HG03060 (cell line): ENCODE measurements around the gene CFAP20DC.
A peak's percentile ranks its signal among the peaks of the same experiment; 100 is the strongest.
"Not testable (repeated sequence)": the region's sequence is repeated elsewhere in the genome, so short reads cannot be mapped to it uniquely, and the experiment has no call there.

Experiments used
- ATAC-seq: cut with Tn5 transposase; IDR thresholded peaks from one replicate; pipeline ENCODE4 v1.9.1; 2021; ENCODE audit warnings: low read depth, moderate number of reproducible peaks; ENCODE audit not compliant: unreplicated experiment

The CFAP20DC gene

DNA sequence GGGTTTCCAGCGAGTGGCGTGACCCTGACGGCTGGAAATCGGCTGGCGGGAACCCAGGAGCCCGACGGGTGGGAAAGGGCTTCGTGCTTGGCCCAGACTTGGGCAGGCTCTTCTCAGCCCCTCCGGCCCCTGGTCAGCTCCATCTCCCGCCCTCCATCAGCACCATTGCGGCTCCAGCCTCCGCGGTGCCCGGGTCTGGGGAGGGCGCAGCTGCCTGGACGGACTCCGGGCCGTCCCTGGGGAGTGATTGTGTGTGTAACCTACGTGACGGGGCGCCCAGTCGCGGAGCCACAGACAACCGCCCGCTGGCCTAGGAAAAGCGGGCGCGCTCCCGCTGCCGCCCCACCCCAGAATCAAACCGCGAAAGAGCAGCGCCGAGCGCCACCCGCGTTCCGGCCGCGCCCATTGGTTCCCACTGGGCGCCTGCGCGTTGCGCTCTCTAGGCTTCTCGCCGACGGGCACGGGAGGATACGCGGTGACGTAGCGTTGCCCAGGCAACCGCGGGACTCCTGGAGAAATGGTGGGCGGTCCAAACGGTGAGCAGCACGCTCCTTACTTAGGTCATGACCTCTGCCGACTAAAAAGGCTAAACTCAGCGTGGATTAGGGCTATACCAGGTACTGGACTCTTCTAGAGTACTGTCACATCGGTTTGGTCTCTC, at the start of gene CFAP20DC:
CFAP20DC (minus strand) TSS at position 355 of the 661 bp plus-strand sequence. CDS start 394 bp downstream, outside the sequence.
- peak; percentile 94 for ATAC-seq

DNA sequence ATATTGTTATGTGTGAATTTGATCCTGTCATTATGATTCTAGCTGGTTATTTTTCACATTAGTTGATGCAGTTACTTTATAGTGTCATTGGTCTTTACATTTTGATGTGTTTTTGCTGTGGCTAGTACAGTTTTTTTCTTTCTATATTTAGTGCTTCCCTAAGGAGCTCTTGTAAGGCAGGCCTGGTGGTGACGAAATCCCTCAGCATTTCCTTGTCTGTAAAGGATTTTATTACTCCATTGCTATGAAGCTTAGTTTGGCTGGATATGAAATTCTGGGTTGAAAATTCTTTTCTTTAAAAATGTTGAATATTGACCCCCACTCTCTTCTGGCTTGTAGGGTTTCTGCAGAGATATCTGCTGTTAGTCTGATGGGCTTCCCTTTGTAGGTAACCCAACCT, 48.7 kb upstream of the CFAP20DC start:
- ATAC-seq, result not testable (repeated sequence)

DNA sequence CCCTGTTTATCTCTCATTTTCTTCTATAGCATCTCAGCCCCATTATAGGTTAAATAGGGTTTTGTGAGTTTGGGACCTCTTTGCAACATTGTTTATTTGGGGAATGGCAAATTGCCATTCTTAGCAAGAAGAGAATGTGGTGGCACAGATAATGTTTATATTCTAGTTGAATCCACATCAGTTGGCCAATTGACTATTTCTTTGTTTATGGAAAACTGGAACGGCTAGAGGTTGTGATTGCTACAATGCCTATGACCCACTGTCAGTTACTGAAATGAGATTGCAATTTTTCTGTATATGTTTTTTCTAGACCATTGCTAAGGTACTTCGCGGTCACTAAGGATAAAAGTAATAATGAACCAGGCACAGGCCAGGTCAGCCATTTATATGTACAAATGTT, 44.6 kb upstream of the CFAP20DC start:
- no peak for ATAC-seq

DNA sequence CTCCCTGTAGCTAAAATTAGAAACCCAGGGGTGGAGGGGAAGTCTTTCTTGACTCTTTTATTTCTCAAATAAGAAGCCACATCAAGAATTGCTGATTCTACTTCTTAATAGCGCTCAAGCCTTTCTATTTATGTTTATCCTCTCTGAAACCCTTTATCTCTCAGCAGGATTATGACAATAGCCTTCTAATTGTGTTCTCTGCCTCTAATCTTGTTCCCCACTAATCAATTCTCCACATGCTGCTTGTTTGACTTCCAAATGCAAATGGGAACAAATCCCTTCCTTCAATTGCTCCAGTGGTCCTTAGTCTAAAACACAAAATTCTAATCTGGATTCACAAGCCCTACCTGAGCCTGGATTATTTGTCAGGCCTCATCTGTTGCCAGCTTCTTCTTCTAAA, 43.7 kb upstream of the CFAP20DC start:
- ATAC-seq, result no peak

- no peak for ATAC-seq
Observed at GRCh38 chr3:59088761-59089160, 38.9 kb upstream of the CFAP20DC start.

GRCh38 chr3:59085976-59086375, 36.2 kb upstream of the CFAP20DC start:
- no peak for ATAC-seq

DNA sequence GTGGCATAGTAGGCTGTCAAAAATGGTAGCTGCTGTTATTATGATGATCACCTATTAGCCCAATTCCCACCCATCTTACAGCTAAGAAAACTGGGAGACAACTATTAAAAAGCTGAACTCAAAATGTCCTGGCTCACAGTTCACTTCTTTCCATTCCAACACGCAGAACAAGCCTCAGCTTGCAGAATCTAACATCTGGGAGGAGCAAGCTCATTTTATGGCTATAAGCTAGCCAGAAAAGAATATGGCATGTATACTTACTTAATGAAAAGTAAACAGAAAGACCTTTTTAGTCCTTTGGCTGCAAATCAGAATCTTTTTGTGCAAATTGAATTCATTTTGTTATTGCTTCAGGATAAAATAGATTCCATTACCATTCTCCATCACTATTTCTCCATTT, 34.8 kb upstream of the CFAP20DC start:
- ATAC-seq, result no peak

DNA sequence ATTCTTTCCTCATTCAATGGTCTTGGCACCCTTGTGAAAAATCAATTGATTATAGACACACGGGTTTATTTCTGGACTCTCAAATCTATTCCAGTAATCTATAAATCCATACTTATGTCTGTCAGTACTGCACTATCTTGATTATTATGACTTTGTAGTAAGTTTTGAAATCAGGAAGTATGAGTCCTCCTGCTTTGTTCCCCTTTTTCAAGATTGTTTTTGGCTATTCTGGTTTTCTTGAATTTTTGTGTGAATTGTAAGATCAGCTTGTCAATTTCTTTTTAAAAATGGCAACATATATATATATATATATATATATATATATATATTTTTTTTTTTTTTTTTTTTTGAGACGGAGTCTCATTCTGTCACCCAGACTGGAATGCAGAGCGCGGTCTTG, 32.3 kb upstream of the CFAP20DC start:
- no peak for ATAC-seq

DNA sequence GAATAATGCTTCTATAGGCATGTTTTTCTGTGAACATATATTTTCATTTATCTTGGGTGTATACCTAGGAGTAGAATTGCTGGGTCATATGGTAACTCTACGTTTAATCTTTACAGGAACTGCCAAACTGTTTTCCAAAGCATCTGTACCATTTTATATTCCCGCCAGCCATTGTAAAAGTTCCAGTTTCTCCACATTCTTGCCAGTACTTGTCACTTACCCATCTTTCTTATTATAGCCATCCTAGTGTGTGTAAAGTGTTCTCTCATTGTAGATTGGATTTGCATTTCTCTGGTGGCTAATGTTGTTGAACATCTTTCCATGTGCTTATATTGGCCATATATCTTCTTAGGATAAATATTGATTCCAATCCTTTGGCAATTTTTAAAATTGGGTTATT, 31.2 kb upstream of the CFAP20DC start:
- no peak for ATAC-seq

DNA sequence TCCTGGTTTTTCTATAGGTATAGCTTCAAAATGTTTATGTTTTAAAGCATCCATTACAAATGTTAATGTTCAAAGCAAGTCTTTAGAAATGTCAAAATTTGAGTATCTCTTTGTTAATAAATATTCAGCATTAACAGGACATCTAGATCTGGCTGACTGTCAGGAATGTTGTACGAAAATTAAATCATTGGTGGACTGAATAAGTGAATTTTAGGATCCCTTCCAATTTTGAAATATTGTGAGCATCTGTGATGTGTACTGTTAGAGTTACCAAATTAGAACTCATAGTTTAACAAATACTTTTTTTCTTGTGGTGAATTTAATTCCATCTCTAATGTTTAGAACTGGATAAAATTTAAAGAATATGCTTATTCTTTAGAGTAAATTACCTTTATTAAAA, 30.1 kb upstream of the CFAP20DC start:
- ATAC-seq, result no peak

GRCh38 chr3:59074764-59075163, 24.9 kb upstream of the CFAP20DC start:
- no peak for ATAC-seq

GRCh38 chr3:59072681-59073080, 22.9 kb upstream of the CFAP20DC start:
- ATAC-seq, result no peak

GRCh38 chr3:59069838-59070237, 20.0 kb upstream of the CFAP20DC start:
- ATAC-seq, result no peak

- ATAC-seq, result no peak
Observed at GRCh38 chr3:59065240-59065639, 15.4 kb upstream of the CFAP20DC start.

DNA sequence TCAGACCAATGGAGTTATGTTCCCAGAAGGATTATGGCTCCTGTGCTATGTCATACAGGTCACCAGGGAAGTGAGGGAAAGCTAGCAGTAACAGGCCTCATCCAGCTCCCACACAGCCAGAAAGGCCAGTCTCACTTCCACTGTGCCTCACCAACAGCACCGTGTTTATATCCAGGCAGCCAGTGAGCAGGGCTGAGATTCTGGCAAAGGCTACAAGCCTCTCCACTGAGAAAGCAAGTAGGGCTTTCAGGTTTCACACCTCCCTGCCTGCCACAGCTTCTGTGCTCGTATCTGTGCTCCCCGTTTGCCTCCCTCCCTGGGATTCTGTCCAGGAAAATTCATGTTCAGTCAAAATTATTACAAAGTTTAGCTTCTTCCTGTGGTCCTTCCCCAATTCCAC, 14.9 kb upstream of the CFAP20DC start:
- ATAC-seq, result no peak

- ATAC-seq, result no peak
Observed at GRCh38 chr3:59064276-59064675, 14.5 kb upstream of the CFAP20DC start.

GRCh38 chr3:59056706-59057105, 6.9 kb upstream of the CFAP20DC start:
- ATAC-seq, result no peak

GRCh38 chr3:59052803-59053411, 3.1 kb upstream of the CFAP20DC start:
- no peak for ATAC-seq

DNA sequence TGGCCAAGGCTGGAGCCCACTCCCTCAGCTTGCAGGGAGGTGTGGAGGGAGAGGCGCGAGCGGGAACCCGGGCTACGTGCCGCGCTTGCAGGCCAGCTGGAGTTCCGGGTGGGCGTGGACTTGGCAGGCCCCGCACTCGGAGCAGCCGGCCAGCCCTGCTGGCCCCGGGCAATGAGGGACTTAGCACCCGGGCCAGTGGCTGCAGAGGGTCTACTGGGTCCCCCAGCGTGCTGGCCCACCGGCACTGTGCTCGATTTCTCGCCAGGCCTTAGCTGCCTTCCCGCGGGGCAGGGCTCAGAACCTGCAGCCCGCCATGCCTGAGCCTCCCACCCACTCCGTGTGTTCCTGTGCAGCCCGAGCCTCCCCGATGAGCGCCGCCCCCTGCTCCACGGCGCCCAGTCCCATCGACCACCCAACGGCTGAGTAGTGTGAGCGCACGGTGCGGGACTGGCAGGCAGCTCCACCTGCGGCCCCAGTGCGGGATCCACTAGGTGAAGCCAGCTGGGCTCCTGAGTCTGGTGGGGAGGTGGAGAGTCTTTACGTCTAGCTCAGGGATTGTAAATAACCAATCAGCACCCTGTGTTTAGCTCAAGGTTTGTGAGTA, 1.1 kb upstream of the CFAP20DC start:
- not testable (repeated sequence) for ATAC-seq

GRCh38 chr3:59046839-59047238, 3.0 kb downstream of the CFAP20DC start:
- no peak for ATAC-seq

GRCh38 chr3:59043391-59043790, 6.4 kb downstream of the CFAP20DC start:
- no peak for ATAC-seq

DNA sequence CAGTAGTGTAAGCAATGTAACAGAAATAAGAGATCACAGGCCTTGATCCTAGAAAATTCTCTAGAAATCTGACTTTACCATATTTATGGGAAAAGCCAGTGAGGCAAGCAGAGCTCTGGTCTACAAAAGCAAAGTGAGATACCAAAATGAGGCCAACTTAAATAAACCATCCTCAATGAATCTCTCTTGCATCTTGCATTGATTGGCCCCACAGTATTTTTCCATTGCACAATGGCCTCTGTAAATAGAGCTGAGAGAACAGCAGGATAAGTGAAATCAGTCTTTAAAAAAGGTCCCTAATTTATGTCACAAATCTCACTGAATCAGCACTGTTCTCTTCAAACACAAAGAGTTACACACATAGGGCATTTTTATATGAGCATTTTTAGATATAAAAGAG, 8.9 kb downstream of the CFAP20DC start:
- ATAC-seq, result no peak
